ENCODE measurements around the gene TMEM220.
A peak's percentile ranks its signal among the peaks of the same experiment; 100 is the strongest.
"Not testable (repeated sequence)": the region's sequence is repeated elsewhere in the genome, so short reads cannot be mapped to it uniquely, and the experiment has no call there.

Gene TMEM220

GRCh38 chr17:10754109-10754508 lies 24.3 kb upstream of the TMEM220 start:
- DNase-seq, result no peak

GRCh38 chr17:10752696-10753095 lies 22.9 kb upstream of the TMEM220 start:
- DNase-seq, result no peak

- DNase-seq, result no peak
These were observed 21.7 kb upstream of the TMEM220 start for GRCh38 chr17:10751563-10751962.

GRCh38 chr17:10750210-10750609 lies 20.4 kb upstream of the TMEM220 start:
- DNase-seq, result no peak

GRCh38 chr17:10748531-10749181 lies 18.8 kb upstream of the TMEM220 start:
- DNase-seq, result no peak

GRCh38 chr17:10745231-10745630 lies 15.4 kb upstream of the TMEM220 start:
- DNase-seq, result no peak

- DNase-seq, result no peak
These were observed 14.7 kb upstream of the TMEM220 start for GRCh38 chr17:10744501-10745000.

GRCh38 chr17:10743316-10744009 lies 13.6 kb upstream of the TMEM220 start:
- no peak for DNase-seq

GRCh38 chr17:10742431-10742830 lies 12.6 kb upstream of the TMEM220 start:
- DNase-seq, result no peak

- DNase-seq, result no peak
These were observed 11.8 kb upstream of the TMEM220 start for GRCh38 chr17:10741416-10742135.

GRCh38 chr17:10739386-10739785 lies 9.6 kb upstream of the TMEM220 start:
- DNase-seq, result no peak

- no peak for DNase-seq
These were observed 8.9 kb upstream of the TMEM220 start for GRCh38 chr17:10738521-10739258.

GRCh38 chr17:10737736-10738135 lies 7.9 kb upstream of the TMEM220 start:
- DNase-seq, result no peak

GRCh38 chr17:10737168-10737622 lies 7.4 kb upstream of the TMEM220 start:
- DNase-seq, result peak; percentile 5 to 8

- no peak for DNase-seq
These were observed 6.0 kb upstream of the TMEM220 start for GRCh38 chr17:10735821-10736220.

GRCh38 chr17:10735251-10735650 lies 5.4 kb upstream of the TMEM220 start:
- DNase-seq, result no peak

GRCh38 chr17:10733666-10734065 lies 3.8 kb upstream of the TMEM220 start:
- no peak for DNase-seq

GRCh38 chr17:10732121-10732520 lies 2.3 kb upstream of the TMEM220 start:
- not testable (repeated sequence) for DNase-seq

GRCh38 chr17:10731408-10731879 lies 1.6 kb upstream of the TMEM220 start:
- no peak for DNase-seq

GRCh38 chr17:10730247-10730646 lies 424 bp upstream of the TMEM220 start:
- not testable (repeated sequence) for DNase-seq

- no peak for DNase-seq
These were observed 1.4 kb downstream of the TMEM220 start for GRCh38 chr17:10728331-10728892.

GRCh38 chr17:10727192-10727591 lies 2.6 kb downstream of the TMEM220 start:
- no peak for DNase-seq
